Pulmonary artery endothelial cell (primary cell): Measurements from ENCODE around the gene SLC51B. TPM values are rescaled to one million over a fixed set of nuclear protein-coding genes. Genes with fewer than 3 reads are reported as not detected.
A peak's percentile ranks its signal among the peaks of the same experiment; 100 is the strongest.
"Not testable (repeated sequence)": the region's sequence is repeated elsewhere in the genome, so short reads cannot be mapped to it uniquely, and the experiment has no call there.

Source experiments
- DNase-seq: peaks from one replicate; pipeline ENCODE4 v3.0.0-alpha.2; 2011; ENCODE audit warnings: low read depth, low spot score
- total RNA-seq: library from RNA; depleted of rRNA; stranded (reverse); fragments of >200 nt; gene quantifications from 2 replicates; pipeline ENCODE4 v1.2.3, GENCODE V29; 2014

Gene SLC51B
- total RNA-seq, 1 donor from 2014 or later, result not detected

GRCh38 chr15:65041787-65042186, 3.4 kb upstream of the SLC51B start:
- no peak for DNase-seq

- no peak for DNase-seq
Measured at GRCh38 chr15:65042776-65043327, 2.3 kb upstream of the SLC51B start.

- DNase-seq, result not testable (repeated sequence)
Measured at GRCh38 chr15:65044218-65044617, 969 bp upstream of the SLC51B start.

GRCh38 chr15:65048241-65048640, 3.1 kb downstream of the SLC51B start:
- DNase-seq, result no peak

GRCh38 chr15:65049418-65049840, 4.2 kb downstream of the SLC51B start:
- DNase-seq, result peak; percentile 77

- no peak for DNase-seq
Measured at GRCh38 chr15:65050270-65050669, 5.1 kb downstream of the SLC51B start.

- DNase-seq, result no peak
Measured at GRCh38 chr15:65051266-65051665, 6.1 kb downstream of the SLC51B start.

- no peak for DNase-seq
Measured at GRCh38 chr15:65052956-65053355, 7.8 kb downstream of the SLC51B start.

- no peak for DNase-seq
Measured at GRCh38 chr15:65054333-65055200, 9.4 kb downstream of the SLC51B start.

- DNase-seq, result no peak
Measured at GRCh38 chr15:65055201-65055870, 10.1 kb downstream of the SLC51B start.

GRCh38 chr15:65056106-65056505, 10.9 kb downstream of the SLC51B start:
- no peak for DNase-seq

- DNase-seq, result no peak
Measured at GRCh38 chr15:65056868-65057548, 11.8 kb downstream of the SLC51B start.

- DNase-seq, result no peak
Measured at GRCh38 chr15:65057549-65057940, 12.4 kb downstream of the SLC51B start.

GRCh38 chr15:65058394-65059368, 13.5 kb downstream of the SLC51B start:
- DNase-seq, result no peak

GRCh38 chr15:65059369-65059750, 14.2 kb downstream of the SLC51B start:
- no peak for DNase-seq

- DNase-seq, result no peak
Measured at GRCh38 chr15:65059931-65060596, 14.9 kb downstream of the SLC51B start.

- no peak for DNase-seq
Measured at GRCh38 chr15:65060641-65061397, 15.6 kb downstream of the SLC51B start.

GRCh38 chr15:65062061-65062460, 16.9 kb downstream of the SLC51B start:
- no peak for DNase-seq

- no peak for DNase-seq
Measured at GRCh38 chr15:65062726-65063125, 17.5 kb downstream of the SLC51B start.
